K562 (cell line): ENCODE data around the gene SHISA6. TPM values are rescaled to one million over a fixed set of nuclear protein-coding genes. Genes with fewer than 3 reads are reported as not detected.

ENCODE experiments used
- ATAC-seq: fragments of 200-7000 bp; cut with Tn5 transposase; 3 replicates; pipeline ENCODE4 v1.9.1; 2020; ENCODE audit warnings: moderate library complexity
- BruUV-seq: library from RNA; stranded (reverse); fragments of 400-500 nt; replicated peaks from 2 replicates; lab custom pipeline; 2021; lab: Mats Ljungman, UMichigan
- CTCF ChIA-PET: fragments of 300-600 bp; formaldehyde crosslinking; extraction: SDS; loops from one replicate; lab custom pipeline; 2021; ENCODE audit warnings: low intra/inter-chr PET ratio; lab: Yijun Ruan, JAX
- POLR2A ChIA-PET: fragments of 300-600, 350-650 bp; sonication (Branson Sonifier 250); formaldehyde crosslinking; extraction: SDS; loops from one replicate; lab custom pipeline; 2021; ENCODE audit warnings: antibody characterized with exemption, inconsistent platforms; lab: Yijun Ruan, JAX
- DNase-seq, 4 experiments: peaks; one replicate each; pipeline versions ENCODE4 v3.0.0 to v3.0.0-alpha.2; 2011 to 2018; ENCODE audit warnings: low spot score in 3 of 4, mixed read lengths in 3 of 4; ENCODE audit errors: extremely low read depth in 1 of 4
- FAIRE-seq: peaks from 2 replicates; lab custom pipeline; 2011; peaks lifted over from hg19 to GRCh38; lab: Jason Lieb, UNC
- H2AFZ ChIP-seq: 2 replicates; pipeline ENCODE4 v1.6.0; 2011; ENCODE audit warnings: low read depth, low read length, control low read depth, inconsistent platforms
- H3K27ac ChIP-seq: fragments of 200-600 bp; 3 replicates; pipeline ENCODE4 v1.8.0; 2011; ENCODE audit warnings: low read depth, mild to moderate bottlenecking, control low read depth, inconsistent platforms, low read length, moderate library complexity, mixed read lengths; ENCODE audit errors: extremely low read depth
- H3K27me3 ChIP-seq, 2 experiments: fragments of 300-600 bp in 1 of 2; 2 replicates in 1 of 2; 3 replicates in 1 of 2; pipeline versions ENCODE4 v1.6.0 to v1.8.0; 2011; ENCODE audit warnings: inconsistent platforms in 2 of 2, low read length in 2 of 2, mild to moderate bottlenecking in 1 of 2, mixed read lengths in 1 of 2, moderate library complexity in 1 of 2; ENCODE audit not compliant: control insufficient read depth in 2 of 2, insufficient read depth in 2 of 2
- H3K36me3 ChIP-seq: fragments of 300-600 bp; 3 replicates; pipeline ENCODE4 v1.8.0; 2011; ENCODE audit warnings: mild to moderate bottlenecking, low read length, inconsistent platforms; ENCODE audit not compliant: control insufficient read depth, insufficient read depth
- H3K4me1 ChIP-seq, 2 experiments: fragments of 200-600 bp in 1 of 2; replicated peaks in 1 of 2; 2 replicates in 1 of 2; 3 replicates in 1 of 2; pipeline versions ENCODE4 v1.5.1 to v1.8.0; 2011; ENCODE audit warnings: inconsistent platforms in 2 of 2, low read length in 2 of 2, mild to moderate bottlenecking in 1 of 2, mixed read lengths in 1 of 2, moderate library complexity in 1 of 2; ENCODE audit not compliant: control insufficient read depth in 2 of 2, insufficient read depth in 2 of 2
- H3K4me2 ChIP-seq: 2 replicates; pipeline ENCODE4 v1.6.1; 2011; ENCODE audit warnings: low read length, control low read depth, inconsistent platforms, mixed read lengths; ENCODE audit not compliant: insufficient read depth
- H3K4me3 ChIP-seq: fragments of 200-600 bp; sonication (generic), shearing (Covaris generic); 2 replicates; pipeline ENCODE4 v1.5.1; 2016; ENCODE audit warnings: control low read depth, inconsistent platforms
- H3K79me2 ChIP-seq: fragments of 200-600 bp; 3 replicates; pipeline ENCODE4 v1.8.0; 2011; ENCODE audit warnings: low read length, inconsistent platforms; ENCODE audit not compliant: control insufficient read depth, insufficient read depth
- H3K9ac ChIP-seq, 2 experiments: 2 replicates each; pipeline versions ENCODE4 v1.6.0 to v1.6.1; 2011; ENCODE audit warnings: low read depth in 2 of 2, low read length in 2 of 2, control low read depth in 1 of 2, inconsistent platforms in 1 of 2, mild to moderate bottlenecking in 1 of 2, mixed read lengths in 1 of 2; ENCODE audit not compliant: insufficient read depth in 1 of 2
- H3K9me1 ChIP-seq: one replicate; pipeline ENCODE4 v1.6.0; 2011; ENCODE audit warnings: inconsistent platforms, mild to moderate bottlenecking, low read length, moderate library complexity; ENCODE audit not compliant: control insufficient read depth, insufficient read depth
- H3K9me3 ChIP-seq: replicated peaks from 2 replicates; pipeline ENCODE4 v1.5.1; 2011; ENCODE audit warnings: low read depth, low read length, inconsistent platforms; ENCODE audit not compliant: control insufficient read depth, insufficient read depth
- H4K20me1 ChIP-seq: replicated peaks from 2 replicates; pipeline ENCODE4 v1.6.1; 2011; ENCODE audit warnings: low read length, inconsistent platforms, mixed read lengths; ENCODE audit not compliant: control insufficient read depth, insufficient read depth
- CBFA2T3 ChIP-seq: fragments of 450-650 bp; IDR thresholded peaks from 2 replicates; pipeline ENCODE4 v1.6.1; 2017
- CBX1 ChIP-seq: sonication (generic); IDR thresholded peaks from 2 replicates; pipeline ENCODE4 v1.6.1; 2016; ENCODE audit warnings: antibody characterized with exemption, low read depth, mild to moderate bottlenecking
- GATAD2B ChIP-seq: fragments of 450-650 bp; IDR thresholded peaks from 2 replicates; pipeline ENCODE4 v1.6.1; 2017; ENCODE audit warnings: mild to moderate bottlenecking, borderline replicate concordance
- GTF2A2 ChIP-seq: IDR thresholded peaks from 2 replicates; pipeline ENCODE4 v1.6.1; 2016; ENCODE audit warnings: mild to moderate bottlenecking, missing genetic modification characterization, missing compliant biosample characterization
- HLTF ChIP-seq: fragments of 450-650 bp; IDR thresholded peaks from 2 replicates; pipeline ENCODE4 v1.6.1; 2016
- KHSRP ChIP-seq: fragments of 450-650 bp; IDR thresholded peaks from 2 replicates; pipeline ENCODE4 v1.6.1; 2017
- NFATC3 ChIP-seq: fragments of 450-650 bp; IDR thresholded peaks from 2 replicates; pipeline ENCODE4 v1.6.1; 2017; ENCODE audit warnings: mild to moderate bottlenecking
- ZNF140 ChIP-seq: fragments of 250-450 bp; sonication (Bioruptor Pico); IDR thresholded peaks from 2 replicates; pipeline ENCODE4 v1.8.0; 2021; ENCODE audit warnings: moderate library complexity, mild to moderate bottlenecking, inconsistent platforms
- ZNF197 ChIP-seq: fragments of 200-800 bp; sonication (Bioruptor generic); IDR thresholded peaks from 2 replicates; pipeline ENCODE4 v1.6.1; 2016; ENCODE audit warnings: low read depth, missing genetic modification characterization, missing compliant biosample characterization
- ZNF354B ChIP-seq: fragments of 250-450 bp; sonication (Bioruptor Pico); IDR thresholded peaks from 2 replicates; pipeline ENCODE4 v1.4.0; 2020
- ZNF780A ChIP-seq: fragments of 250-450 bp; sonication (Bioruptor Pico); IDR thresholded peaks from 2 replicates; pipeline ENCODE4 v1.5.0; 2021; ENCODE audit warnings: mild to moderate bottlenecking
- WGBS: fragments of 100-300 bp; shearing (Covaris generic); methylation state at CpG from one replicate; pipeline ENCODE4 v1.1.6; 2016; ENCODE audit warnings: low coverage, mixed read lengths; ENCODE audit not compliant: insufficient coverage; ENCODE audit errors: missing lambda C conversion rate; 5-methylcytosine and 5-hydroxymethylcytosine counted together
- in situ Hi-C: fragments of 300-500 bp; cut with MboI; formaldehyde crosslinking; loops from 4 replicates; pipeline ENCODE4 v1.15.0; 2018; ENCODE audit warnings: inconsistent platforms, mixed read lengths
- intact Hi-C: fragments of 100-400 bp; cut with micrococcal nuclease; formaldehyde crosslinking; loops from 2 replicates; pipeline ENCODE4 v1.14.2; 2022
- polyA plus RNA-seq, 8 experiments: library from polyadenylated mRNA; depleted of rRNA in 4 of 8; stranded (reverse) in 5 of 8; unstranded in 3 of 8; fragments of >200 nt; fragmentation: Nextera tagmentation in 2 of 8; fragmentation: Illumina TruSeq in 1 of 8; extraction: Ambion mirVana in 2 of 8; extraction: Trizol in 1 of 8; gene quantifications; 2 replicates each; pipeline versions ENCODE4 v1.2.1 to v1.2.3, GENCODE V29; 2011 to 2014; ENCODE audit warnings: inconsistent platforms in 1 of 8, missing spikeins in 1 of 8
- total RNA-seq, 7 experiments: library from RNA; depleted of rRNA in 6 of 7; stranded (reverse); fragments of >200 nt in 6 of 7; fragmentation: Illumina TruSeq in 2 of 7; extraction: Trizol in 2 of 7; gene quantifications; 2 replicates each; pipeline versions ENCODE4 v1.2.1 to v1.2.3, GENCODE V29; 2011 to 2021; ENCODE audit warnings: low replicate concordance in 1 of 7
- TF ChIP-seq, protein P1 (sequence below): IDR thresholded peaks from 2 replicates; pipeline ENCODE4 v1.6.1; 2011; ENCODE audit warnings: borderline replicate concordance, low read depth, mild to moderate bottlenecking, moderate library complexity, low read length; ENCODE audit not compliant: insufficient read depth, poor library complexity, severe bottlenecking
- TF ChIP-seq, protein P2 (sequence below): fragments of 450-650 bp; conservative IDR thresholded peaks from 2 replicates; pipeline ENCODE4 v1.6.1; 2016; ENCODE audit warnings: missing genetic modification characterization, low read depth, mild to moderate bottlenecking, missing compliant biosample characterization, moderate library complexity
- TF ChIP-seq, protein P3 (sequence below): fragments of 450-650 bp; IDR thresholded peaks from one replicate; pipeline ENCODE4 v1.6.1; 2018; ENCODE audit warnings: mild to moderate bottlenecking, moderate library complexity; ENCODE audit not compliant: partially characterized antibody
- TF ChIP-seq, protein P4 (sequence below): fragments of 200-800 bp; sonication (Bioruptor generic); IDR thresholded peaks from 2 replicates; pipeline ENCODE4 v1.6.1; 2017; ENCODE audit warnings: missing genetic modification characterization, missing compliant biosample characterization
- TF ChIP-seq, protein P5 (sequence below): fragments of 450-650 bp; formaldehyde crosslinking; IDR thresholded peaks from 2 replicates; pipeline ENCODE4 v1.4.0; 2022; ENCODE audit warnings: missing genetic modification characterization

SHISA6 gene
- total and polyA plus RNA-seq, 9 of the 15 experiments (the other 6 are each of a cell fraction or from before 2014, with no cell fraction given) = not detected

DNA sequence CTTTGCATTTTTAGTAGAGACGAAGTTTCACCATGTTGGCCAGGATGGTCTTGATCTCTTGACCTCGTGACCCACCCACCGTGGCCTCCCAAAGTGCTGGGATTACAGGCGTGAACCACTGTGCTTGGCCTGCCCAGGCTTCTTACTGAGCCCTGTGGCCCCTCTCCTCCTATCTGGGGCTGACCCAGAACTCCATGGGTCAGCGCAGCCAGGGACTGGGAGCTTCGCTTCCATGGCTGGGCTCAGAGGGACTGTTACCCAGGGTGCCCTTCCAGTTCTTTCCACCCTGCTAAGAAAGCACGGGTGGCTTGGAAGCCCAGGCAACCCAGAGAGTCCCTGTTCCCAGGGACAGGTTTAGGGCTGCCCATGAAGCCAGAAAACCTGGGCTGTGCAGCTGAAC lies 28.2 kb downstream of the SHISA6 start (continued):
- no peak for TF ChIP-seq GATAD2B
- TF ChIP-seq, protein P1, sequence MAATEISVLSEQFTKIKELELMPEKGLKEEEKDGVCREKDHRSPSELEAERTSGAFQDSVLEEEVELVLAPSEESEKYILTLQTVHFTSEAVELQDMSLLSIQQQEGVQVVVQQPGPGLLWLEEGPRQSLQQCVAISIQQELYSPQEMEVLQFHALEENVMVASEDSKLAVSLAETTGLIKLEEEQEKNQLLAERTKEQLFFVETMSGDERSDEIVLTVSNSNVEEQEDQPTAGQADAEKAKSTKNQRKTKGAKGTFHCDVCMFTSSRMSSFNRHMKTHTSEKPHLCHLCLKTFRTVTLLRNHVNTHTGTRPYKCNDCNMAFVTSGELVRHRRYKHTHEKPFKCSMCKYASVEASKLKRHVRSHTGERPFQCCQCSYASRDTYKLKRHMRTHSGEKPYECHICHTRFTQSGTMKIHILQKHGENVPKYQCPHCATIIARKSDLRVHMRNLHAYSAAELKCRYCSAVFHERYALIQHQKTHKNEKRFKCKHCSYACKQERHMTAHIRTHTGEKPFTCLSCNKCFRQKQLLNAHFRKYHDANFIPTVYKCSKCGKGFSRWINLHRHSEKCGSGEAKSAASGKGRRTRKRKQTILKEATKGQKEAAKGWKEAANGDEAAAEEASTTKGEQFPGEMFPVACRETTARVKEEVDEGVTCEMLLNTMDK = no peak
- no peak for TF ChIP-seq NFATC3
- TF ChIP-seq ZNF140 (CRISPR knock-in tag) = no peak
- TF ChIP-seq, all 486 proteins: peak for 0

DNA sequence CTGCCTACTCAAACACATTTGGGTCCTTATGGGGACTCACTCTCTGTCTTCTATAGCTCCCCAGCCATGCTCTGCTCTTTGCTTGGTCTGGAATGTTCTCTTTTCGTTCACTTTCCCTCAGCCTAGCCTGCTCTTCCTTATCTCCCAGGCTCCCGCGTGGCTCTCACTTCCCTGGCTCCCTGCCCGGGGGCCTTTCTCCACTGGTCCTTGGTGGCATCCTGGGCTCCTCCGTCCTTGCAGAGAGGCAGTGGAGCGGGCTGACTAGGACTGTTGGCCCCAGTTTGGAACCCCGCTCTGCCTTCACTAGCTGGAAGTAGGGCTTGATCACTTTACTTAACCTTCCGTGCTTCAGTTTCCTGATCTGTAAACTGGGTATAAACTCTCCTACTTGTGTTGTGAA lies 31.2 kb downstream of the SHISA6 start:
- Histone ChIP-seq H3K36me3 (no peaks in the 10 kb centered on the region), H3K27me3 (no peaks in the 10 kb centered on the region), H3K79me2 (no peaks in the 10 kb centered on the region), H2AFZ (no peak overlapping the region), H3K4me3 (no peak overlapping the region), H3K4me2 (no peak overlapping the region), H3K9ac (no peak overlapping the region), H3K9me1 (no peaks in the 10 kb centered on the region), H3K27ac (no peak overlapping the region), H4K20me1 (no peaks in the 10 kb centered on the region), H3K9me3 (no peaks in the 10 kb centered on the region), H3K4me1 (no peaks in the 10 kb centered on the region)
- in situ Hi-C loops (no loop called here), intact Hi-C loops (no loop called here)
- no TSS peak for BruUV-seq
- POLR2A ChIA-PET = interaction anchor here (0.7 kb wide), 1 partner anchor 9 kb away, joined by 3 read pairs; no protein-coding TSS in a partner anchor
- no peak for ATAC-seq
- CTCF ChIA-PET = no interaction called here
- DNase-seq = no peak
- no peak for FAIRE-seq
- WGBS = 3% methylated on average over 8 of the region's 8 CpGs
- TF ChIP-seq HLTF = no peak
- no peak for TF ChIP-seq CBX1
- no peak for TF ChIP-seq ZNF780A
- no peak for TF ChIP-seq CBFA2T3
- TF ChIP-seq GTF2A2 (tag) = no peak
- no peak for TF ChIP-seq KHSRP
- TF ChIP-seq ZNF197 = no peak
- no peak for TF ChIP-seq GATAD2B
- TF ChIP-seq, protein P2, sequence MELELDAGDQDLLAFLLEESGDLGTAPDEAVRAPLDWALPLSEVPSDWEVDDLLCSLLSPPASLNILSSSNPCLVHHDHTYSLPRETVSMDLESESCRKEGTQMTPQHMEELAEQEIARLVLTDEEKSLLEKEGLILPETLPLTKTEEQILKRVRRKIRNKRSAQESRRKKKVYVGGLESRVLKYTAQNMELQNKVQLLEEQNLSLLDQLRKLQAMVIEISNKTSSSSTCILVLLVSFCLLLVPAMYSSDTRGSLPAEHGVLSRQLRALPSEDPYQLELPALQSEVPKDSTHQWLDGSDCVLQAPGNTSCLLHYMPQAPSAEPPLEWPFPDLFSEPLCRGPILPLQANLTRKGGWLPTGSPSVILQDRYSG (tag) = no peak
- TF ChIP-seq, protein P3, sequence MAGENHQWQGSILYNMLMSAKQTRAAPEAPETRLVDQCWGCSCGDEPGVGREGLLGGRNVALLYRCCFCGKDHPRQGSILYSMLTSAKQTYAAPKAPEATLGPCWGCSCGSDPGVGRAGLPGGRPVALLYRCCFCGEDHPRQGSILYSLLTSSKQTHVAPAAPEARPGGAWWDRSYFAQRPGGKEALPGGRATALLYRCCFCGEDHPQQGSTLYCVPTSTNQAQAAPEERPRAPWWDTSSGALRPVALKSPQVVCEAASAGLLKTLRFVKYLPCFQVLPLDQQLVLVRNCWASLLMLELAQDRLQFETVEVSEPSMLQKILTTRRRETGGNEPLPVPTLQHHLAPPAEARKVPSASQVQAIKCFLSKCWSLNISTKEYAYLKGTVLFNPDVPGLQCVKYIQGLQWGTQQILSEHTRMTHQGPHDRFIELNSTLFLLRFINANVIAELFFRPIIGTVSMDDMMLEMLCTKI = no peak
- TF ChIP-seq ZNF354B = no peak
- TF ChIP-seq, protein P4, sequence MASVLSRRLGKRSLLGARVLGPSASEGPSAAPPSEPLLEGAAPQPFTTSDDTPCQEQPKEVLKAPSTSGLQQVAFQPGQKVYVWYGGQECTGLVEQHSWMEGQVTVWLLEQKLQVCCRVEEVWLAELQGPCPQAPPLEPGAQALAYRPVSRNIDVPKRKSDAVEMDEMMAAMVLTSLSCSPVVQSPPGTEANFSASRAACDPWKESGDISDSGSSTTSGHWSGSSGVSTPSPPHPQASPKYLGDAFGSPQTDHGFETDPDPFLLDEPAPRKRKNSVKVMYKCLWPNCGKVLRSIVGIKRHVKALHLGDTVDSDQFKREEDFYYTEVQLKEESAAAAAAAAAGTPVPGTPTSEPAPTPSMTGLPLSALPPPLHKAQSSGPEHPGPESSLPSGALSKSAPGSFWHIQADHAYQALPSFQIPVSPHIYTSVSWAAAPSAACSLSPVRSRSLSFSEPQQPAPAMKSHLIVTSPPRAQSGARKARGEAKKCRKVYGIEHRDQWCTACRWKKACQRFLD (CRISPR knock-in tag) = no peak
- TF ChIP-seq, protein P5, sequence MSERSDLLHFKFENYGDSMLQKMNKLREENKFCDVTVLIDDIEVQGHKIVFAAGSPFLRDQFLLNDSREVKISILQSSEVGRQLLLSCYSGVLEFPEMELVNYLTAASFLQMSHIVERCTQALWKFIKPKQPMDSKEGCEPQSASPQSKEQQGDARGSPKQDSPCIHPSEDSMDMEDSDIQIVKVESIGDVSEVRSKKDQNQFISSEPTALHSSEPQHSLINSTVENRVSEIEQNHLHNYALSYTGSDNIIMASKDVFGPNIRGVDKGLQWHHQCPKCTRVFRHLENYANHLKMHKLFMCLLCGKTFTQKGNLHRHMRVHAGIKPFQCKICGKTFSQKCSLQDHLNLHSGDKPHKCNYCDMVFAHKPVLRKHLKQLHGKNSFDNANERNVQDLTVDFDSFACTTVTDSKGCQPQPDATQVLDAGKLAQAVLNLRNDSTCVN = no peak
